ENCODE results near the gene OVCA2.
"Not testable (repeated sequence)": the region's sequence is repeated elsewhere in the genome, so short reads cannot be mapped to it uniquely, and the experiment has no call there.

OVCA2 gene

DNA sequence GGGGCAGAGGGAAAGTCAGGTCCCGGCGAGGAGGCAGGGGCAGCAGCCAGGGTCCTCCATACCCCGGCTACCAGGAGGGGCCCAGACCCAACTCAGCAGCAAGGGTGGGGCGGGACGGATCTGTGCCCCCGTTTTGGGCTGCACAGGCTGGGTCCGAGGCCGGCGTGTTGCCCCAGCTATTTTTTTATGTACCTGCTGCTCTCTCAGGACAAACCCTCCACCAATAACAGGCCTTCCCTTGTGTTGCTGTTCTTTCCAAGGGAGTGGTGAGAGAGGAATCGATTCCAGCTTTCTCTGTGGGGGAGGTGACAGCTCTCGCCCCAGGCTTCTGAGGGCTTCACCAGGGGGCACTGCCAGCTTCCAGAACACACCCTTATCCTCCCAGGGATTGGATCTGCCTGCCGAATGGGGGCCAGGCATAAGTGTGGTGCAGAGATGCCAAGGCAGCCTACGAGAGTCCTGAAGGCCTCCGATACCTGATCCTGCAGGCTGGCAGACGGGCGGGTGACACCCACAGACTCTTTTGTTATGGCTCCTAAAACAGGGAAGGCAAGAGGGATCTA lies 39.0 kb upstream of the OVCA2 start:
- Histone ChIP-seq H3K36me3 (ENCODE audit: control insufficient read depth, insufficient read depth, low read length) (no peaks in the 10 kb centered on the region), H3K27ac (ENCODE audit: low read depth, low read length) (no peak overlapping the region), H3K9ac (ENCODE audit: low read depth, low read length) (no peak overlapping the region), H3K4me3 (ENCODE audit: low read depth, low read length) (no peak overlapping the region), H3K9me3 (ENCODE audit: control insufficient read depth, insufficient read depth, low read length) (no peaks in the 10 kb centered on the region), H3K27me3 (ENCODE audit: control insufficient read depth, insufficient read depth, low read length) (peaks cover 23% of the 10 kb centered on the region), H3K4me1 (ENCODE audit: control insufficient read depth, insufficient read depth, low read length) (peaks cover 4% of the 10 kb centered on the region; the same call in 1 of the 2 replicates)

- Histone ChIP-seq H3K27me3 (ENCODE audit: control insufficient read depth, insufficient read depth, low read length) (peaks cover 17% of the 10 kb centered on the region), H3K4me1 (ENCODE audit: control insufficient read depth, insufficient read depth, low read length) (peaks cover 4% of the 10 kb centered on the region; the same call in 1 of the 2 replicates), H3K36me3 (ENCODE audit: control insufficient read depth, insufficient read depth, low read length) (no peaks in the 10 kb centered on the region), H3K9ac (ENCODE audit: low read depth, low read length) (no peak overlapping the region), H3K4me3 (ENCODE audit: low read depth, low read length) (no peak overlapping the region), H3K27ac (ENCODE audit: low read depth, low read length) (no peak overlapping the region), H3K9me3 (ENCODE audit: control insufficient read depth, insufficient read depth, low read length) (no peaks in the 10 kb centered on the region)
Observed at GRCh38 chr17:2003525-2003924, 38.3 kb upstream of the OVCA2 start.

DNA sequence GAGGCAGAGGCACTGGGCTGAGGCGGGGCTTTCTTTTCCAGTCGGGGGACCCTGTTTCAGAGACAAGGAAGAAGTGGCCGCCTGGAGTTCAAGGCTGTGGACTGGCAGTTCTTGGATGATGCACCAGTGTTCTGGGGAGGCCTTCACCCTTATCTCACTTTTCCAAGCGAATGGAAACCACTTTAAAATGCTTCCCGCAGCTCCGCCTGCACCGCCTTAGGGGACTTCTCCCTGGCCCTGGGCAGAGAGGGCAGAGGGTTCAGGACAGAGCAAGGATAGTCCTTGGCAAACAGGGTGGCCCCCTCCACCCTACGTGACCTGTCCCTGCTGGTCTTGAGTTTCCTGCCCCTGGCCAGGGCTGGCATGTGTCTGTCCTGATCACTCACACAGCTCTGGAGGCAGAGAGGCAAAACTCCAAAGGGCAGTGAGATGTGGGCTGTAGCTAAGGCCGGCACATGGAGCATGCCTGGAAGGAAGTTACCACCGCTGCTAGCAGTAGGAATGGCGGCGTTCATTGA lies 37.3 kb upstream of the OVCA2 start:
- H3K4me1 ChIP-seq (ENCODE audit: control insufficient read depth, insufficient read depth, low read length) = peaks cover 4% of the 10 kb centered on the region; the same call in 1 of the 2 replicates
- H3K9me3 ChIP-seq (ENCODE audit: control insufficient read depth, insufficient read depth, low read length) = no peaks in the 10 kb centered on the region
- H3K36me3 ChIP-seq (ENCODE audit: control insufficient read depth, insufficient read depth, low read length) = no peaks in the 10 kb centered on the region
- no peak overlapping the region for H3K27ac ChIP-seq (ENCODE audit: low read depth, low read length)
- H3K4me3 ChIP-seq (ENCODE audit: low read depth, low read length) = no peak overlapping the region
- no peak overlapping the region for H3K9ac ChIP-seq (ENCODE audit: low read depth, low read length)
- H3K27me3 ChIP-seq (ENCODE audit: control insufficient read depth, insufficient read depth, low read length) = peaks cover 7% of the 10 kb centered on the region

DNA sequence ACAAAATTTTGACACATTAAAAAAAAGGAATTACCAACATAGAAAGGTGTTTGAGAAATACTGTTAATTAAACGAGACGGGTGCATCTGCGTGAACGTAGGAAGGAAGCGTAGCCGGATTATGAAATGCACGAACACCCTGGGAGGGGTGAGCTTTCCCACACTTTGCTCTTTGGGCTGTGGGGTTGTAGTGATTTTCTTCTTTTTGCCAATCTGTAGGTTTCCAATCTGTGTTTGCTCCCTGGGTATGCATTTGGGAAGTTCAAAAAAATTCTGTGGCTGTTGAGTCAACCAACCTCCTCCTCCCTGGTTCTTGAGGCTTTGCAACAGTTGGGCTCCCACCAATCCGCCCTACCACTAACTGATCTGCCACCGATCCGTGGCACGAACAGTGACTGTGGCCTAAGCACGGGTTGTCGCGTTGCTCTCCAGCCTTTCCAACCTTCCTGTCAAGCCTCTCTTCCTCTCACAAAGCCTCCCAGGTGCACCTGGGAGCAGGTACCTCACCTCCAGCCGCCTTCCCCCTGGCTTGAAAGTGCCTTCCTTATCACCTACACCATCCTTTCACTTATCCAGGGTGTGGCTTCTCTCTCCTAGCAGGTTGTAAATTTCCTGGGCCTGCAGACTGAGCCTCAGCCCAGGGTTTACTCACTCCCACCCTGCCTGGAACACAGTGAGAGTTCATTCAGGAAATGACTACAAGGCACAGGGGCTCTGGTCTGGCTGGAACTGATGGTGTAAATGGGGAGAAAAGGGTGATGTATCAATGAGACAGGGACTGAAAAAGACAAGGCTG lies 33.3 kb upstream of the OVCA2 start:
- Histone ChIP-seq H3K9me3 (ENCODE audit: control insufficient read depth, insufficient read depth, low read length) (no peaks in the 10 kb centered on the region), H3K36me3 (ENCODE audit: control insufficient read depth, insufficient read depth, low read length) (no peaks in the 10 kb centered on the region), H3K27me3 (ENCODE audit: control insufficient read depth, insufficient read depth, low read length) (peaks cover 21% of the 10 kb centered on the region), H3K4me1 (ENCODE audit: control insufficient read depth, insufficient read depth, low read length) (peaks cover 11% of the 10 kb centered on the region), H3K27ac (ENCODE audit: low read depth, low read length) (no peak overlapping the region), H3K9ac (ENCODE audit: low read depth, low read length) (no peak overlapping the region), H3K4me3 (ENCODE audit: low read depth, low read length) (no peak overlapping the region)

GRCh38 chr17:2009737-2010136 lies 32.1 kb upstream of the OVCA2 start:
- Histone ChIP-seq H3K9ac (ENCODE audit: low read depth, low read length) (no peak overlapping the region), H3K36me3 (ENCODE audit: control insufficient read depth, insufficient read depth, low read length) (no peaks in the 10 kb centered on the region), H3K9me3 (ENCODE audit: control insufficient read depth, insufficient read depth, low read length) (no peaks in the 10 kb centered on the region), H3K27me3 (ENCODE audit: control insufficient read depth, insufficient read depth, low read length) (peaks cover 21% of the 10 kb centered on the region), H3K4me1 (ENCODE audit: control insufficient read depth, insufficient read depth, low read length) (peaks cover 11% of the 10 kb centered on the region), H3K4me3 (ENCODE audit: low read depth, low read length) (no peak overlapping the region), H3K27ac (ENCODE audit: low read depth, low read length) (no peak overlapping the region)

DNA sequence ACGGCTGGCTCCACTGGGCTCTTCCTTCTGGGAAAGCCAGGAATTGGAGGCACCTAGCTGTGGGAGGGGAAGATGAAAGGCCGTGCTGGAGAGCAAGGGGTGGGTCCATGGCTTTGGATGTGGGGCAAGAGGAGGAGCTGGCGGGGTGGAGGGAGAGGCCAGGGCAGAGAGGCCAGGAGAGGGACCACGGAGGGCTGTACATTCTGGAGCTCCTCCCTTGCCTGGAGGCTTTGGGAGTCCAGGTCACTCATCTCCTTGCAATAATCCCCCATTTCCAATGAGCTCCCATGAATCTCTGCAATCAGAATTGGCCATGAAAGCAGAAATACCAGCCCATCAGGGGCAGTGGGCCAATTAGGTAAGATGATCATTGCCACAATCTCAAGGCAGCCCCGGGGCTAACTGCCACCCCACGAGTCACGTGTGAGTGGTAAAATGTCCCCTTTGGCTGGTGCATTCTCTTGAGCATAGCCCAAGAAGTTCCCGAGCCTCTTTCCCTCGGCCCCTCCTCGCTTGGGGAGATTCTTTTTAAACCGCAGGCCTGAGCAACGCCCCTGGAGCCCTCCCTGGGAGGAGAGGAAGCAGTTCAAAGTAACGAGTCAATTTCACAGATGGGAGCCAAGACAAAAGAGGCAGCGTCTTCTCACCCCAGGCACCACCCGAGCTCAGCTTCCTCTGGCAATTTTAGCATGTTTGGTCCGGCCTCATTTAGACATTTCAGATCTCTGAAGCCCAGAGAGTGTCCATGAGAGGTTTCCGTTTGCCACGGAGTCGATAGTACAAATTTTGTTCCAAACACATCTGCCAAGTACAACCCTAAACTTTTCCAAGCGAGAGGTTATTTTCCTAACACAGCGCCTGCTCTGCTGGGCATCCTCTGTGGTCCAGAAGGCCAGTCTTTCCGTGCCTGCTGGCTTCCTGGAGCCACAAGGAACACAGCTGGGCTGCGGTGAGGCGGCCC lies 30.1 kb upstream of the OVCA2 start:
- H3K27ac ChIP-seq (ENCODE audit: low read depth, low read length) = peak overlapping the region; percentile 40
- H3K9ac ChIP-seq (ENCODE audit: low read depth, low read length) = no peak overlapping the region
- no peaks in the 10 kb centered on the region for H3K9me3 ChIP-seq (ENCODE audit: control insufficient read depth, insufficient read depth, low read length)
- H3K4me3 ChIP-seq (ENCODE audit: low read depth, low read length) = no peak overlapping the region
- H3K27me3 ChIP-seq (ENCODE audit: control insufficient read depth, insufficient read depth, low read length) = peaks cover 36% of the 10 kb centered on the region
- no peaks in the 10 kb centered on the region for H3K36me3 ChIP-seq (ENCODE audit: control insufficient read depth, insufficient read depth, low read length)
- H3K4me1 ChIP-seq (ENCODE audit: control insufficient read depth, insufficient read depth, low read length) = peaks cover 11% of the 10 kb centered on the region

DNA sequence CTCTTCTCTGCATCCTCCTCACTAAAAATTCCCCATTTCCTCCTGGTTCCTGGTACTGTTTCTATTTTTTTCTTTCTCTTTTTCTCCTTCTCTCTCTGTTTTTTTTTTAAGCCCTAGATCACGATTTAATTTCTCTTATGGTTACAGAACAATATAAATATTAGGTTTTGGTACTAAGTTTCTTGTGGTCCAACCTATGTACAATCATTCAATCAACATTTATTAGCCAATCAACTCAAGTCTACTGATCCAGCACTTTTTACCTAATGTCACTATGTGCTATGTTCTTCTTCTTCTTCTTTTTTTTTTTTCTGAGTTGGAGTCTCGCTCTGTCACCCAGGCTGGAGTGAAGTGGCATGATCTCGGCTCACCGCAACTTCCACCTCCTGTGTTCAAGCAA lies 29.3 kb upstream of the OVCA2 start:
- H3K27ac ChIP-seq (ENCODE audit: low read depth, low read length) = no peak overlapping the region
- peaks cover 44% of the 10 kb centered on the region for H3K27me3 ChIP-seq (ENCODE audit: control insufficient read depth, insufficient read depth, low read length)
- H3K4me3 ChIP-seq (ENCODE audit: low read depth, low read length) = no peak overlapping the region
- H3K9me3 ChIP-seq (ENCODE audit: control insufficient read depth, insufficient read depth, low read length) = no peaks in the 10 kb centered on the region
- no peak overlapping the region for H3K9ac ChIP-seq (ENCODE audit: low read depth, low read length)
- no peaks in the 10 kb centered on the region for H3K36me3 ChIP-seq (ENCODE audit: control insufficient read depth, insufficient read depth, low read length)
- H3K4me1 ChIP-seq (ENCODE audit: control insufficient read depth, insufficient read depth, low read length) = peaks cover 14% of the 10 kb centered on the region

GRCh38 chr17:2013220-2013993 lies 28.4 kb upstream of the OVCA2 start:
- H3K9me3 ChIP-seq (ENCODE audit: control insufficient read depth, insufficient read depth, low read length) = not testable (repeated sequence)
- peaks cover 53% of the 10 kb centered on the region for H3K27me3 ChIP-seq (ENCODE audit: control insufficient read depth, insufficient read depth, low read length)

DNA sequence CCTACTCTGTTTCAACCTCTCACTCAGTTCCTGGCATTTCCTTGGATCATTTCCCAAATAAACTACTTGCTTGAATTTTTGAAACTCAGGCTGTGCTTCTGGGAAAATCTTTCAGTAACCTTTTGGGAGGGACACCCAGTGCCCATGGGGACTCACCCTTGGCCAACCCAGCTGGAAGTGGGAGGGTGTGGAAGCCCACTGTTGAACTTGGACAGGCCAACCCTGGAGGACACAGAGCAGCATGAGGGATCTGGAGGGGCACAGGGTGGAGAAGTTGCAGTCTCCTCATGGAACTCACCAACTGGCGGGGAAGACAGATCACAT lies 27.9 kb upstream of the OVCA2 start:
- Histone ChIP-seq H3K27me3 (ENCODE audit: control insufficient read depth, insufficient read depth, low read length) (peaks cover 58% of the 10 kb centered on the region), H3K4me3 (ENCODE audit: low read depth, low read length) (no peak overlapping the region), H3K4me1 (ENCODE audit: control insufficient read depth, insufficient read depth, low read length) (peaks cover 14% of the 10 kb centered on the region), H3K9ac (ENCODE audit: low read depth, low read length) (no peak overlapping the region), H3K36me3 (ENCODE audit: control insufficient read depth, insufficient read depth, low read length) (no peaks in the 10 kb centered on the region), H3K9me3 (ENCODE audit: control insufficient read depth, insufficient read depth, low read length) (no peaks in the 10 kb centered on the region), H3K27ac (ENCODE audit: low read depth, low read length) (no peak overlapping the region)

More at GRCh38 chr17:2013220-2013993, 28.4 kb upstream of the OVCA2 start:
- H3K9ac ChIP-seq (ENCODE audit: low read depth, low read length); H3K27ac ChIP-seq (ENCODE audit: low read depth, low read length); H3K36me3 ChIP-seq (ENCODE audit: control insufficient read depth, insufficient read depth, low read length); H3K4me3 ChIP-seq (ENCODE audit: low read depth, low read length): not testable (repeated sequence)
- peaks cover 14% of the 10 kb centered on the region for H3K4me1 ChIP-seq (ENCODE audit: control insufficient read depth, insufficient read depth, low read length)

GRCh38 chr17:2015314-2015713 lies 26.5 kb upstream of the OVCA2 start:
- peaks cover 14% of the 10 kb centered on the region for H3K4me1 ChIP-seq (ENCODE audit: control insufficient read depth, insufficient read depth, low read length)
- H3K27ac ChIP-seq (ENCODE audit: low read depth, low read length) = no peak overlapping the region
- no peak overlapping the region for H3K9ac ChIP-seq (ENCODE audit: low read depth, low read length)
- H3K27me3 ChIP-seq (ENCODE audit: control insufficient read depth, insufficient read depth, low read length) = peaks cover 72% of the 10 kb centered on the region
- no peaks in the 10 kb centered on the region for H3K36me3 ChIP-seq (ENCODE audit: control insufficient read depth, insufficient read depth, low read length)
- no peak overlapping the region for H3K4me3 ChIP-seq (ENCODE audit: low read depth, low read length)
- H3K9me3 ChIP-seq (ENCODE audit: control insufficient read depth, insufficient read depth, low read length) = no peaks in the 10 kb centered on the region

All from HUES48 (cell line).